Measurements from ENCODE around the gene SHISA7.
"Not testable (repeated sequence)": the region's sequence is repeated elsewhere in the genome, so short reads cannot be mapped to it uniquely, and the experiment has no call there.

The SHISA7 gene

GRCh38 chr19:55421281-55421680 is 21.8 kb downstream of the SHISA7 start:
- in situ Hi-C loops (cut with MboI; ENCODE audit: low sequenced_read_pairs): not testable (repeated sequence)

- in situ Hi-C loops (cut with MboI; ENCODE audit: low sequenced_read_pairs): no loop called here
Measured at GRCh38 chr19:55419624-55420236, 23.4 kb downstream of the SHISA7 start.

- in situ Hi-C loops (cut with MboI; ENCODE audit: low sequenced_read_pairs): no loop called here
Measured at GRCh38 chr19:55419103-55419502, 24.0 kb downstream of the SHISA7 start.

- in situ Hi-C loops (cut with MboI; ENCODE audit: low sequenced_read_pairs): no loop called here
Measured at GRCh38 chr19:55418185-55418584, 24.9 kb downstream of the SHISA7 start.

GRCh38 chr19:55410168-55410567 is 32.9 kb downstream of the SHISA7 start:
- in situ Hi-C loops (cut with MboI; ENCODE audit: low sequenced_read_pairs): no loop called here

GRCh38 chr19:55409179-55409578 is 33.9 kb downstream of the SHISA7 start:
- in situ Hi-C loops (cut with MboI; ENCODE audit: low sequenced_read_pairs): not testable (repeated sequence)

GRCh38 chr19:55408533-55408872 is 34.6 kb downstream of the SHISA7 start:
- in situ Hi-C loops (cut with MboI; ENCODE audit: low sequenced_read_pairs): no loop called here

- in situ Hi-C loops (cut with MboI; ENCODE audit: low sequenced_read_pairs): no loop called here
Measured at GRCh38 chr19:55407800-55408532, 35.1 kb downstream of the SHISA7 start.

- in situ Hi-C loops (cut with MboI; ENCODE audit: low sequenced_read_pairs): not testable (repeated sequence)
Measured at GRCh38 chr19:55407550-55407799, 35.6 kb downstream of the SHISA7 start, which contains the start of gene UBE2S. Gene UBE2S, minus strand, starts transcription at chr19:55407788. Its CDS starts 199 bp downstream, at chr19:55407589.

- in situ Hi-C loops (cut with MboI; ENCODE audit: low sequenced_read_pairs): no loop called here
Measured at GRCh38 chr19:55406826-55407549, 36.1 kb downstream of the SHISA7 start.

GRCh38 chr19:55406091-55406825 is 36.8 kb downstream of the SHISA7 start:
- in situ Hi-C loops (cut with MboI; ENCODE audit: low sequenced_read_pairs): no loop called here

GRCh38 chr19:55405638-55406037 is 37.5 kb downstream of the SHISA7 start:
- in situ Hi-C loops (cut with MboI; ENCODE audit: low sequenced_read_pairs): no loop called here

GRCh38 chr19:55402509-55402908 is 40.6 kb downstream of the SHISA7 start:
- in situ Hi-C loops (cut with MboI; ENCODE audit: low sequenced_read_pairs): no loop called here

GRCh38 chr19:55401390-55401789 is 41.7 kb downstream of the SHISA7 start:
- in situ Hi-C loops (cut with MboI; ENCODE audit: low sequenced_read_pairs): not testable (repeated sequence)

GRCh38 chr19:55400281-55401087 is 42.6 kb downstream of the SHISA7 start:
- in situ Hi-C loops (cut with MboI; ENCODE audit: low sequenced_read_pairs): no loop called here

GRCh38 chr19:55398200-55398925 is 44.7 kb downstream of the SHISA7 start:
- in situ Hi-C loops (cut with MboI; ENCODE audit: low sequenced_read_pairs): no loop called here

- in situ Hi-C loops (cut with MboI; ENCODE audit: low sequenced_read_pairs): no loop called here
Measured at GRCh38 chr19:55392820-55393761, 50.0 kb downstream of the SHISA7 start.

GRCh38 chr19:55391702-55392615 is 51.1 kb downstream of the SHISA7 start:
- in situ Hi-C loops (cut with MboI; ENCODE audit: low sequenced_read_pairs): no loop called here

All from HL-60/S4 treated with retinoic acid at 250 ng/mL for 4 days and 3 days (cell line).